Measurements from ENCODE around the gene ECHDC1.

- TF ChIP-seq ARID4B (CRISPR knock-in tag; IDR thresholded peaks at IDR 0.05; ENCODE audit: borderline replicate concordance): no peak
- no peak for TF ChIP-seq CTCF (IDR thresholded peaks at IDR 0.05)
- no peak for TF ChIP-seq TP53 (CRISPR knock-in tag; IDR thresholded peaks at IDR 0.05)
- no peak for TF ChIP-seq ZNF232 (CRISPR knock-in tag; IDR thresholded peaks at IDR 0.05)
- TF ChIP-seq JUN (CRISPR knock-in tag; IDR thresholded peaks at IDR 0.05): no peak
- TF ChIP-seq ZNF512 (CRISPR knock-in tag; IDR thresholded peaks at IDR 0.05; ENCODE audit: borderline replicate concordance): no peak
These were observed 96.0 kb downstream of the ECHDC1 start for GRCh38 chr6:127247114-127248096.
